WTC11 (cell line): Measurements from ENCODE around the gene CLN5. TPM values are rescaled to one million over a fixed set of nuclear protein-coding genes. Genes with fewer than 3 reads are reported as not detected.

Experiments used
- ATAC-seq: fragments of 200-7000 bp; cut with Tn5 transposase; 2 replicates; pipeline ENCODE4 v1.10.0; 2021; ENCODE audit warnings: mild to moderate bottlenecking, moderate library complexity
- CTCF ChIA-PET: fragments of 300-600 bp; sonication (Branson Sonifier 250); formaldehyde crosslinking; loops from one replicate; lab custom pipeline; 2021; ENCODE audit warnings: antibody characterized with exemption; lab: Charles Lee
- POLR2A ChIA-PET: fragments of 350-600 bp; sonication (Branson Sonifier 250); formaldehyde crosslinking; loops from one replicate; lab custom pipeline; 2021; ENCODE audit warnings: antibody characterized with exemption; lab: Charles Lee
- DNase-seq: peaks from one replicate; pipeline ENCODE4 v3.0.0; 2021; ENCODE audit warnings: low spot score
- H3K27ac Mint-ChIP-seq: 2 replicates; pipeline ENCODE4 v1.8.0; 2021; ENCODE audit warnings: mixed read lengths
- H3K27me3 Mint-ChIP-seq: 2 replicates; pipeline ENCODE4 v1.8.0; 2021; ENCODE audit warnings: low read depth, mild to moderate bottlenecking, moderate library complexity, mixed read lengths
- H3K36me3 Mint-ChIP-seq: 2 replicates; pipeline ENCODE4 v1.8.0; 2021; ENCODE audit warnings: mixed read lengths
- H3K4me1 Mint-ChIP-seq: 2 replicates; pipeline ENCODE4 v1.8.0; 2022; ENCODE audit warnings: mixed read lengths
- H3K4me3 Mint-ChIP-seq: 2 replicates; pipeline ENCODE4 v1.8.0; 2021; ENCODE audit warnings: mild to moderate bottlenecking, moderate library complexity, mixed read lengths
- H3K9me3 Mint-ChIP-seq: 2 replicates; pipeline ENCODE4 v1.8.0; 2021; ENCODE audit warnings: mixed read lengths
- ATF6 ChIP-seq: sonication (generic); formaldehyde crosslinking; IDR thresholded peaks from 2 replicates; pipeline ENCODE4 v1.8.1; 2023; ENCODE audit warnings: mild to moderate bottlenecking, missing genetic modification reagents
- CREM ChIP-seq: sonication (generic); formaldehyde crosslinking; IDR thresholded peaks from 2 replicates; pipeline ENCODE4 v1.8.1; 2022; ENCODE audit warnings: mild to moderate bottlenecking, missing genetic modification reagents, moderate library complexity
- FOXK1 ChIP-seq: sonication (generic); formaldehyde crosslinking; IDR thresholded peaks from 2 replicates; pipeline ENCODE4 v1.8.0; 2022; ENCODE audit warnings: mild to moderate bottlenecking, moderate library complexity, missing genetic modification reagents
- FOXP1 ChIP-seq: sonication (generic); formaldehyde crosslinking; IDR thresholded peaks from 2 replicates; pipeline ENCODE4 v1.8.0; 2022; ENCODE audit warnings: missing genetic modification reagents, mild to moderate bottlenecking, moderate library complexity, borderline replicate concordance
- HMGXB4 ChIP-seq: sonication (generic); formaldehyde crosslinking; IDR thresholded peaks from 2 replicates; pipeline ENCODE4 v1.8.1; 2023; ENCODE audit warnings: mild to moderate bottlenecking, moderate library complexity, missing genetic modification reagents
- JUN ChIP-seq: sonication (generic); formaldehyde crosslinking; IDR thresholded peaks from 2 replicates; pipeline ENCODE4 v1.8.0; 2023; ENCODE audit warnings: mild to moderate bottlenecking, missing genetic modification reagents
- NR1H2 ChIP-seq: sonication (generic); formaldehyde crosslinking; IDR thresholded peaks from 2 replicates; pipeline ENCODE4 v1.9.0; 2021; ENCODE audit warnings: mild to moderate bottlenecking, moderate library complexity, missing genetic modification reagents
- NR3C1 ChIP-seq: sonication (generic); formaldehyde crosslinking; conservative IDR thresholded peaks from 2 replicates; pipeline ENCODE4 v1.8.1; 2023; ENCODE audit warnings: low read depth, mild to moderate bottlenecking, missing genetic modification reagents
- PRRX2 ChIP-seq: fragments of 250-450 bp; sonication (Bioruptor Pico); IDR thresholded peaks from 2 replicates; pipeline ENCODE4 v1.8.0; 2021; ENCODE audit warnings: mild to moderate bottlenecking
- SOX15 ChIP-seq: fragments of 250-450 bp; sonication (Bioruptor Pico); IDR thresholded peaks from 2 replicates; pipeline ENCODE4 v1.9.0; 2021; ENCODE audit warnings: mild to moderate bottlenecking
- SP1 ChIP-seq: sonication (generic); formaldehyde crosslinking; conservative IDR thresholded peaks from 2 replicates; pipeline ENCODE4 v1.8.1; 2022; ENCODE audit warnings: missing genetic modification reagents
- ZMAT4 ChIP-seq: fragments of 250-450 bp; sonication (Bioruptor Pico); IDR thresholded peaks from 2 replicates; pipeline ENCODE4 v1.9.0; 2021; ENCODE audit warnings: mild to moderate bottlenecking
- ZNF416 ChIP-seq: fragments of 250-450 bp; sonication (Bioruptor Pico); IDR thresholded peaks from 2 replicates; pipeline ENCODE4 v1.9.0; 2021; ENCODE audit warnings: mild to moderate bottlenecking, inconsistent platforms
- ZNF671 ChIP-seq: fragments of 250-450 bp; sonication (Bioruptor Pico); IDR thresholded peaks from 2 replicates; pipeline ENCODE4 v1.8.0; 2021; ENCODE audit warnings: mild to moderate bottlenecking
- total RNA-seq: library from RNA; stranded (reverse); gene quantifications from 3 replicates; pipeline ENCODE4 v1.2.3, GENCODE V29; 2021
- TF ChIP-seq, protein P1 (sequence below): sonication (generic); formaldehyde crosslinking; IDR thresholded peaks from 2 replicates; pipeline ENCODE4 v1.8.0; 2022; ENCODE audit warnings: mild to moderate bottlenecking, missing genetic modification reagents
- TF ChIP-seq, protein P2 (sequence below): fragments of 250-450 bp; sonication (Bioruptor Pico); IDR thresholded peaks from 2 replicates; pipeline ENCODE4 v1.9.0; 2021; ENCODE audit warnings: moderate library complexity, mild to moderate bottlenecking, inconsistent platforms, borderline replicate concordance
- TF ChIP-seq, protein P3 (sequence below): sonication (generic); formaldehyde crosslinking; conservative IDR thresholded peaks from 2 replicates; pipeline ENCODE4 v1.8.1; 2023; ENCODE audit warnings: mild to moderate bottlenecking, low read depth, missing genetic modification reagents, moderate library complexity
- TF ChIP-seq, protein P4 (sequence below): fragments of 250-450 bp; sonication (Bioruptor Pico); IDR thresholded peaks from 2 replicates; pipeline ENCODE4 v1.9.0; 2021; ENCODE audit warnings: mild to moderate bottlenecking, borderline replicate concordance

The CLN5 gene
- total RNA-seq, 1 experiment from 2014 or later: 9.2 TPM

DNA sequence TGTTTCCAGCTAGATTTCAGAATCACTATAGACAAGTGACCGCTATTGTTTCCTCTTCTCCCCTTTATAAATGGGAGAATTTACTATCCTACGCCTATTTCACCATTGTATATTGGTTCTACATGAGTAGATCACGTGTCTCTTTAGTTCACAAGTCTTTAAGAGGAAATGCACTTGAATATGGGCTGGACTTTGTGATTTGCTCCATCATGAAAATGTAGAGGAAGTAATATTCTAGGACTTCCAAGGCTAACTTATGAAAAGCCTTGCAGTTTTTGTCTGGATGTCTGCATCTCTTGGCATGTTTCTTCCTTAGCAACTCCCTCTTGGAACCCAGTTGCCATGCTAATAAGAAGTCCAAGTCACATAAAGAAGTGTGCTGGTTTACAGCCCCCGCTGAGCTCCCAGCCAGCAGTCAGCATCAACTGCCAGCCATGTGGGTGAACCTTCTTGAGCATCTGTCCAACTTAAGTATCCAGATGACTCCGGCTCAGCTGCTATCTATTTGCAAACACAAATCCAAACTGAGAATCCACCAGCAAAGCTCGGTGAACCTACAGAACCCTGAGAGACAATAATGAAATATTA lies 39.9 kb downstream of the CLN5 start:
- TF ChIP-seq ZMAT4 (CRISPR knock-in tag) (no peak), ZNF671 (no peak), NR3C1 (CRISPR knock-in tag) (no peak), SOX15 (CRISPR knock-in tag) (no peak), HMGXB4 (CRISPR knock-in tag) (no peak), JUN (no peak), SP1 (CRISPR knock-in tag) (no peak), ZNF416 (CRISPR knock-in tag) (no peak), PRRX2 (CRISPR knock-in tag) (no peak), CREM (CRISPR knock-in tag) (no peak)
- TF ChIP-seq, protein P1, sequence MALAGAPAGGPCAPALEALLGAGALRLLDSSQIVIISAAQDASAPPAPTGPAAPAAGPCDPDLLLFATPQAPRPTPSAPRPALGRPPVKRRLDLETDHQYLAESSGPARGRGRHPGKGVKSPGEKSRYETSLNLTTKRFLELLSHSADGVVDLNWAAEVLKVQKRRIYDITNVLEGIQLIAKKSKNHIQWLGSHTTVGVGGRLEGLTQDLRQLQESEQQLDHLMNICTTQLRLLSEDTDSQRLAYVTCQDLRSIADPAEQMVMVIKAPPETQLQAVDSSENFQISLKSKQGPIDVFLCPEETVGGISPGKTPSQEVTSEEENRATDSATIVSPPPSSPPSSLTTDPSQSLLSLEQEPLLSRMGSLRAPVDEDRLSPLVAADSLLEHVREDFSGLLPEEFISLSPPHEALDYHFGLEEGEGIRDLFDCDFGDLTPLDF (CRISPR knock-in tag): no peak
- TF ChIP-seq, protein P2, sequence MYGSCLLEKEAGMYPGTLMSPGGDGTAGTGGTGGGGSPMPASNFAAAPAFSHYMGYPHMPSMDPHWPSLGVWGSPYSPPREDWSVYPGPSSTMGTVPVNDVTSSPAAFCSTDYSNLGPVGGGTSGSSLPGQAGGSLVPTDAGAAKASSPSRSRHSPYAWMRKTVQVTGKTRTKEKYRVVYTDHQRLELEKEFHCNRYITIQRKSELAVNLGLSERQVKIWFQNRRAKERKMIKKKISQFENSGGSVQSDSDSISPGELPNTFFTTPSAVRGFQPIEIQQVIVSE (CRISPR knock-in tag): no peak
- TF ChIP-seq, protein P3, sequence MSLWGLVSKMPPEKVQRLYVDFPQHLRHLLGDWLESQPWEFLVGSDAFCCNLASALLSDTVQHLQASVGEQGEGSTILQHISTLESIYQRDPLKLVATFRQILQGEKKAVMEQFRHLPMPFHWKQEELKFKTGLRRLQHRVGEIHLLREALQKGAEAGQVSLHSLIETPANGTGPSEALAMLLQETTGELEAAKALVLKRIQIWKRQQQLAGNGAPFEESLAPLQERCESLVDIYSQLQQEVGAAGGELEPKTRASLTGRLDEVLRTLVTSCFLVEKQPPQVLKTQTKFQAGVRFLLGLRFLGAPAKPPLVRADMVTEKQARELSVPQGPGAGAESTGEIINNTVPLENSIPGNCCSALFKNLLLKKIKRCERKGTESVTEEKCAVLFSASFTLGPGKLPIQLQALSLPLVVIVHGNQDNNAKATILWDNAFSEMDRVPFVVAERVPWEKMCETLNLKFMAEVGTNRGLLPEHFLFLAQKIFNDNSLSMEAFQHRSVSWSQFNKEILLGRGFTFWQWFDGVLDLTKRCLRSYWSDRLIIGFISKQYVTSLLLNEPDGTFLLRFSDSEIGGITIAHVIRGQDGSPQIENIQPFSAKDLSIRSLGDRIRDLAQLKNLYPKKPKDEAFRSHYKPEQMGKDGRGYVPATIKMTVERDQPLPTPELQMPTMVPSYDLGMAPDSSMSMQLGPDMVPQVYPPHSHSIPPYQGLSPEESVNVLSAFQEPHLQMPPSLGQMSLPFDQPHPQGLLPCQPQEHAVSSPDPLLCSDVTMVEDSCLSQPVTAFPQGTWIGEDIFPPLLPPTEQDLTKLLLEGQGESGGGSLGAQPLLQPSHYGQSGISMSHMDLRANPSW (CRISPR knock-in tag): no peak
- TF ChIP-seq, all 79 proteins: peak for 0
- ChIA-PET CTCF (no interaction called here), POLR2A (no interaction called here)
- ATAC-seq (no peak), DNase-seq (no peak)
- H3K27ac Mint-ChIP-seq: no peak overlapping the region
- peaks cover 13% of the 10 kb centered on the region for H3K4me1 Mint-ChIP-seq
- H3K36me3 Mint-ChIP-seq: no peaks in the 10 kb centered on the region
- H3K9me3 Mint-ChIP-seq: 0 out of 2 replicates have a peak, but pooled peaks cover 4% of the 10 kb centered on the region
- H3K27me3 Mint-ChIP-seq: no peaks in the 10 kb centered on the region
- H3K4me3 Mint-ChIP-seq: no peak overlapping the region

DNA sequence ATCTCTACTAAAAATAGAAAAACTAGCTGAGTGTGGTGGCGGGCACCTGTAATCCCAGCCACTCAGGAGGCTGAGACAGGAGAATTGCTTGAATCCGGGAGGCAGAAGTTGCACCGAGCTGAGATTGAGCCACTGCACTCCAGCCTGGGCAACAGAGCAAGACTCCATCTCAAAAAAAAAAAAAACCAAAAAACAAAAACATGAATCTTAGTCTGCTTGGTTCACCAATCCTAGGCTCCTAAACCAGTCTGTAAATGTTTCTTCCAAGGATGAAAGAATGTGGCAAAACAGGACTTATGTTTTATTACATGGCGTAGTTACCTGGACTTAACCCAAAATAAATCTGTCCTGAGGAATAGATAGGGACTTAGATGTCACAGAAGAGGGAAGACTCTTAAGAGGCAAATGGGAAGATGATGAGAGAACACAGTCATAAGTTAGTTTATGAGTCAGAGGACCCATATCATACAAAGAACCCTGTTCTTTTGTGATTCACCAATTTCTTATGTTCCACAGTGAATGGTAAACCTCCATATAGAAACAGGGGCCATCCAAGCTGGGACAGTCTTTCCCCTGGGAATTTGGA lies 41.9 kb downstream of the CLN5 start:
- ChIA-PET CTCF (interaction anchor here (1.1 kb wide), 1 partner anchor 54 kb away, joined by 3 read pairs; no protein-coding TSS in a partner anchor), POLR2A (no interaction called here)
- ATAC-seq: no peak
- Mint-ChIP-seq H3K27ac (no peak overlapping the region), H3K4me3 (no peak overlapping the region), H3K27me3 (no peaks in the 10 kb centered on the region), H3K9me3 (0 out of 2 replicates have a peak, but pooled peaks cover 4% of the 10 kb centered on the region), H3K36me3 (no peaks in the 10 kb centered on the region), H3K4me1 (peaks cover 1% of the 10 kb centered on the region; the same call in 1 of the 2 replicates)
- no peak for DNase-seq
- TF ChIP-seq NR1H2 (CRISPR knock-in tag) (no peak), ZNF671 (no peak), HMGXB4 (CRISPR knock-in tag) (no peak), SP1 (CRISPR knock-in tag) (no peak), ATF6 (CRISPR knock-in tag) (no peak), FOXP1 (no peak), FOXK1 (CRISPR knock-in tag) (no peak)
- TF ChIP-seq, protein P4, sequence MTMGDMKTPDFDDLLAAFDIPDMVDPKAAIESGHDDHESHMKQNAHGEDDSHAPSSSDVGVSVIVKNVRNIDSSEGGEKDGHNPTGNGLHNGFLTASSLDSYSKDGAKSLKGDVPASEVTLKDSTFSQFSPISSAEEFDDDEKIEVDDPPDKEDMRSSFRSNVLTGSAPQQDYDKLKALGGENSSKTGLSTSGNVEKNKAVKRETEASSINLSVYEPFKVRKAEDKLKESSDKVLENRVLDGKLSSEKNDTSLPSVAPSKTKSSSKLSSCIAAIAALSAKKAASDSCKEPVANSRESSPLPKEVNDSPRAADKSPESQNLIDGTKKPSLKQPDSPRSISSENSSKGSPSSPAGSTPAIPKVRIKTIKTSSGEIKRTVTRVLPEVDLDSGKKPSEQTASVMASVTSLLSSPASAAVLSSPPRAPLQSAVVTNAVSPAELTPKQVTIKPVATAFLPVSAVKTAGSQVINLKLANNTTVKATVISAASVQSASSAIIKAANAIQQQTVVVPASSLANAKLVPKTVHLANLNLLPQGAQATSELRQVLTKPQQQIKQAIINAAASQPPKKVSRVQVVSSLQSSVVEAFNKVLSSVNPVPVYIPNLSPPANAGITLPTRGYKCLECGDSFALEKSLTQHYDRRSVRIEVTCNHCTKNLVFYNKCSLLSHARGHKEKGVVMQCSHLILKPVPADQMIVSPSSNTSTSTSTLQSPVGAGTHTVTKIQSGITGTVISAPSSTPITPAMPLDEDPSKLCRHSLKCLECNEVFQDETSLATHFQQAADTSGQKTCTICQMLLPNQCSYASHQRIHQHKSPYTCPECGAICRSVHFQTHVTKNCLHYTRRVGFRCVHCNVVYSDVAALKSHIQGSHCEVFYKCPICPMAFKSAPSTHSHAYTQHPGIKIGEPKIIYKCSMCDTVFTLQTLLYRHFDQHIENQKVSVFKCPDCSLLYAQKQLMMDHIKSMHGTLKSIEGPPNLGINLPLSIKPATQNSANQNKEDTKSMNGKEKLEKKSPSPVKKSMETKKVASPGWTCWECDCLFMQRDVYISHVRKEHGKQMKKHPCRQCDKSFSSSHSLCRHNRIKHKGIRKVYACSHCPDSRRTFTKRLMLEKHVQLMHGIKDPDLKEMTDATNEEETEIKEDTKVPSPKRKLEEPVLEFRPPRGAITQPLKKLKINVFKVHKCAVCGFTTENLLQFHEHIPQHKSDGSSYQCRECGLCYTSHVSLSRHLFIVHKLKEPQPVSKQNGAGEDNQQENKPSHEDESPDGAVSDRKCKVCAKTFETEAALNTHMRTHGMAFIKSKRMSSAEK (CRISPR knock-in tag): no peak
